GM21723 (cell line): ENCODE measurements around the gene SCGB1C2.
"Not testable (repeated sequence)": the region's sequence is repeated elsewhere in the genome, so short reads cannot be mapped to it uniquely, and the experiment has no call there.

Experiments
- ATAC-seq: cut with Tn5 transposase; IDR thresholded peaks from one replicate; pipeline ENCODE4 v1.9.1; 2021; ENCODE audit warnings: mild to moderate bottlenecking, moderate library complexity; ENCODE audit not compliant: unreplicated experiment

Gene SCGB1C2

DNA sequence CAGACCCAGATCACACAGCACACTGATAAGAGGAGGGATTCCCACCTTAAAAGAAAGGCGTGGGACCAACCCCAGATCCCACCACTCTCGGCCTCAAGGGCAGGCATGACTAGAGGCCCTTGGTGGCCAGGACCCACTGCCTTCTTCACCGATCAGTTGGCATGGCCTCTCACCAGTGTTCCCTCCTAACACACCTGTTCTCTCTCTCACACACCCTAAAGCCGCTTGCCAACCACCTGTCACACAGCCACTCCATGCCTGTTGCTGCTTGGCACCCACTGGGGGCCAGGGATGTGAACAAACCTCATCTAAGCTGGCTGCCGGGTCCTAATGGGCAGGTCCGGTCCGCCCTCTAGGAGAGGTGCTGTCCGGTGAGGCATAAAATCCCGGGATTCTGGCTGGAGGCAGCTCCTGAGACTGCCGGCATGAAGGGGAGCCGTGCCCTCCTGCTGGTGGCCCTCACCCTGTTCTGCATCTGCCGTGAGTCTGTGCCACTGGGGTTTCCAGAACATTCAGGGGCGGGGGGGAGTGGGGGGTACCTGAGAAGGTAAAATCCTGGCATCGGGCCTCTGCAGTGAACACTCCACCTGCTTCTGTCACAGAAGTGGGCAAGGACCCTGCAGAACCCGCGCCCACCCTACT, at the start of gene SCGB1C2:
Gene SCGB1C2, plus strand, starts transcription at position 404 of the 642 bp plus-strand sequence. Its CDS starts 22 bp downstream, at position 426.
- not testable (repeated sequence) for ATAC-seq

DNA sequence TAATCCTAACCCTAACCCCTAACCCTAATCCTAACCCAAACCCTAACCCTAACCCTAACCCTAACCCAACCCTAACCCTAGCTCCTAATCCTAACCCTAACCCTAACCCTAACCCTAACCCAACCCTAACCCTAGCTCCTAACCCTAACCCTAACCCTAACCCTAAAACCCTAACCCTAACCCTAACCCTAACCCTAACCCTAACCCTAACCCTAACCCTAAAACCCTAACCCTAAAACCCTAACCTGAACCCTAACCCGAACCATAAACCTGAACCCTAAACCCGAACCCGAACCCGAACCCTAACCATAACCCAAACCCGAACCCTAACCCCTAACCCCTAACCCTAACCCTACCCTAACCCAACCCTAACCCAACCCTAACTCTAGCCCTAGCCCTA, 24.3 kb upstream of the SCGB1C2 start:
- not testable (repeated sequence) for ATAC-seq

DNA sequence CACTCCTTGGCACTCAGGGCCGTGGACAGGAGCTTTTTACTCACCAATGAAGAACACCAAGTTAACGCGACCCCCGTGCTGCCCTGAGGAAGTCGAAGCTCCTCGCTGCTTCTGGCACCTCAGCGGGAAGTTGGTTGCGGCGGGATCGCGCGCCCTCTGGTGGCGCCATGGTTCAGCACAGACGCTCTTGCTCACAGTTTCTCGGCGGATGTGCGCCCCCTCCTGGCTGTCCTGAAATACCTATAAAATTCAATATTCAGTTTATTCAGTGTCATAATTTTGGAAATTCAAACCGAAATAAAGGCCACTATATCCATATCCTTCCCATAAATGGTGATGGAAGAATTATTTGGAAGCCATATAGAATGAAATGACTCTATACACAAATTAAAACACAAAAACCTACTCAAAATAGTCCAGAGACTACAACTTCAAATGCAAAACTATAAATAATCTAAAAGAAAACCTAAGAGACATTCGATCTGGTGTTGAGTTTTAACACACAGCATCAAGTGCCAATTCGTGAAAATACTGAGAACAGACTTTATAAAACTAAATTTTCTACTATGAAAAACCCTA, 18.9 kb upstream of the SCGB1C2 start:
- not testable (repeated sequence) for ATAC-seq

DNA sequence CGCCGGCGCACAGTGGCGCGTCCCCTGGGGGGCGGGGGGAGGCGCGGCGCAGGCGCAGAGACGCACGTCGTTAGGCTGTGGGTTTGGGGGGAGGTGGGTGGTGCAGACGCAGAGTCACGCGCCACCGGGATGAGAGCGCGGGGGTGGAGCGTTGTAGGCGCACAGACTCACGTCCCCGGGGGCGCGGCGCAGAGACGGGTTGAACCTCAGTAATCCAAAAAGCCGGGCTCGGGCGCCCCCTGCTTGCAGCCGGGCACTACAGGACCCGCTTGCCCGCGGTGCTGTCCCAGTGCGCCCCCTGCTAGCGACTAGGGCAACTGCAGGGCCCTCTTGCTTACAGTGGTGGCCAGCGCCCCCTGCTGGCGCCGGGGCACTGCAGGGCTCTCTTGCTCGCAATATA, 3.4 kb upstream of the SCGB1C2 start:
- not testable (repeated sequence) for ATAC-seq

DNA sequence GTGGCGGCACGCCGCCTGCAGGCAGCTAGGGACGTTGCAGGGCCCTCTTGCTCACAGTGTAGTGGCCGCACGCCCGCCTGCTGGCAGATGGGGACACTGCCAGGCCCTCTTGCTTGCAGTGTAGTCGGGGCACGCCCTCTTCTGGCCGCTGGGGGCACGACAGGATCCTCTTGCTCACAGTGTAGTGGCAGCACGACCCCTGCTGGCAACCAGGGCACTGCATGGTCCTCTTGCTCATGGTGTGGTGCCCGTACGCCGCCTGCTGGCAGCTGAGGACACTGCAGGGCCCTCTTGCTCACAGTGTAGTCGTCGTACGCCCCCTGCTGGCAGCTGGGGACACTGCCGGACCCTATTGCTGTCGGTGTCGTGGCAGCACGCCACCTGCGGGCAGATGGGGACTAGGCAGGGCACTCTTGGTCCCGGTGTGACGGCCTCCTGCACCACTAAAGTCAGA, 3.0 kb upstream of the SCGB1C2 start:
- peak; percentile 86 for ATAC-seq

DNA sequence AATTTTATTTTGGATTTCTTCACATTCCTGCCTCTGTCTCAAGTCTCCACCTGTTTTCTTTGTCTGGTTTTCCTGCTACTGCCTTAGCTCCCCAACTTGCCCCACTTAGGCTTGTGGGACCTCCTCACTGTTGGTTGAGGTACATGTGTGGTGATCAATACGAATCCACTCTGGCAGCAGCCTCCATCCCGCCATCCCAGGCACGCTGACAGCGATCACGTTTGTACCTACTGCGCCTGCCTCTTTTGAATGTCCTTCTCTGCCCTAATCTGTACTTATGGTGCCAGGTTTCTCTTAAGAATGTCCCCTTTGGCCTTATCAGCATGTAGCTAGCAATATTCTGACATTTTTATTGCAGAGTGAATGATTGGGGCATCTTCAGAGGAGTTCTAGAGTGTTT, 2.3 kb upstream of the SCGB1C2 start:
- ATAC-seq = not testable (repeated sequence)

DNA sequence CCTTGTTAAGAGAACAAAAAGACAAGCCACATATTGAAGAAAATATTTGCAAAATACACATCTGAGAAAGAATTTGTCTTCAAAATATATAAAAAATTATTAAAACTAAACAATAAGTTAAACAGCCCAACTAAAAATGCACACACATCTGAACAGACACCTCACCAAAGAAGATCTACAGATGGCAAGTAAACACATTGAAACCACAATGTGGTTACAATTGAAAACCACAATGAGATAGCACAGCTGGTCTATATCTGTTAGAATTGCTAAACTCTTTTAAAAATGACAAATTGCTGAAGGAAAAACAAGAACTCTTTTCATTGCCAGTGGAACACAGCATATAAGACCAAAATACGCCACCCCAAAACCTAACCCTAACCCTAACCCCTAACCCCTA, 1.5 kb upstream of the SCGB1C2 start:
- ATAC-seq = not testable (repeated sequence)

DNA sequence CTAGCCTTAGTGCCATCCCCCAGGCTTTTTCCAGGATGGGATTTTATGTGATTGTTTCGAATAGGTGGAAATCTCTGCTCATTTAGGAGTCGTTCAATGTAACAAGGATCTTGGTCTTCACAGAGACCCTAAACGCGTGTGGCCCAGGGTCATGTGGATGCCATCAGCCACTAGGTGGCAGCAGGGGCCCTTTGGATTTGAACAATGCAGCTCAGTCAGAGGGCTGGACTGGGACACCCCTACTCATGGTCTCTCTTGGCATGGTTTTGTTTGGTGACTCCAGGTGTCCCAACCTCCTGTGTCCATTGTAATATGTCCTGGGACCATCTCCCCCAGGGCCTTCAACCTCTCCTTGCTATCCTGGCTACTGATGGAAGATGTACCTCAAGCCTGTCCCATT, 838 bp upstream of the SCGB1C2 start:
- ATAC-seq = not testable (repeated sequence)

DNA sequence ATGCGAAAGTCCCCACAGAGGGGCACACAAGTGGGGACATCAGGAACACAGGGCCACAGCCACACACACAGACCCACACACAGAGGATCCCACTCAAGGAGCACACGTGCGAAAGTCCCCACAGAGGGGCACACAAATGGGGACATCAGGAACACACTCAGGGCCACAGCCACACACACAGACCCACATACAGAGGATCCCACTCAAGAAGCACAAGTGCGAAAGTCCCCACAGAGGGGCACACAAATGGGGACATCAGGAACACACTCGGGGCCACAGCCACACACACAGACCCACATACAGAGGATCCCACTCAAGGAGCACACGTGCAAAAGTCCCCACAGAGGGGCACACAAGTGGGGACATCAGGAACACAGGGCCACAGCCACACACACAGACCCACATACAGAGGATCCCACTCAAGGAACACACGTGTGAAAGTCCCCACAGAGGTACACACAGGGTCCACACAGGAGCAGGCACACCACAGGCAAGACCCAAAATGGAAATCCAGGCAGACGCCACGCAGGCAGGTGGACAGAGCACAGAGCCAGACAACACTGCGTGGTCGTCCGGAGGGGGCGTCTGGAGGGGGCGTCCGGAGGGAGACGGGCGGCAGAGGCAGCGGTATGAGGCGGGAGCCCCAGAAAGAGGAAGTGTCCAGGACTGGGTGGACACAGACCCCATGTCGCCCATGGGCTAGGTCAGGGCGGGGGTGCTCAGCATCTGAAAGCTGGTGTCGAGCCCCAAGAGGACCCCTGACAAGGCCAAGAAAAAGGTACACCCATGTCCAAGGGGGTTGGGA, 2.2 kb downstream of the SCGB1C2 start:
- not testable (repeated sequence) for ATAC-seq

DNA sequence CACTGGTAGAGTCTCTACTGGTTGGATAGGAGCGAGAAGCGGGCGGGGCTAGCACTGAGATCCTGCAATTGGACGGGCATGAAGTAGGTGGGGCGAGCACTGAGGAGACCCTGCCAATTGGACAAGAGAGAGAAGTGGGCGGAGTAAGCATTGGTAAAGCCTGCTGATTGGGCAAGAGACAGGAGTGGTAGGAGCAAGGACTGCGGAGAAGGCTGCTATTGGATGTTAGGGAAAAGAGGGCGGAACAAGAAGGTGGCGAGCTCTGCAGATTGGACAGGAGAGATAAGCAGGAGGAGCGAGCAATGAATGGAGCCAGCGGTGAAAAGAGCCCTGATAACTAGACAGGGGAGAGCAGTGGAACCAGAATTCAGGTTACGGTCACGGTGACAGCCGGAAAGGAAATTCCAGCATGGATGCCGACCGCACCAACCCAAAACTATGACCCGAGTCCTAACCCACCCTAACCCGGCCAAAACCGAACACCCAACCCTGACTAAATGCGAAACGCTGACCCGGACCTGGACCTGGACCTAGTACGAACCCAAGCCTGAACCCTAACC, 4.8 kb downstream of the SCGB1C2 start:
- ATAC-seq = no peak

DNA sequence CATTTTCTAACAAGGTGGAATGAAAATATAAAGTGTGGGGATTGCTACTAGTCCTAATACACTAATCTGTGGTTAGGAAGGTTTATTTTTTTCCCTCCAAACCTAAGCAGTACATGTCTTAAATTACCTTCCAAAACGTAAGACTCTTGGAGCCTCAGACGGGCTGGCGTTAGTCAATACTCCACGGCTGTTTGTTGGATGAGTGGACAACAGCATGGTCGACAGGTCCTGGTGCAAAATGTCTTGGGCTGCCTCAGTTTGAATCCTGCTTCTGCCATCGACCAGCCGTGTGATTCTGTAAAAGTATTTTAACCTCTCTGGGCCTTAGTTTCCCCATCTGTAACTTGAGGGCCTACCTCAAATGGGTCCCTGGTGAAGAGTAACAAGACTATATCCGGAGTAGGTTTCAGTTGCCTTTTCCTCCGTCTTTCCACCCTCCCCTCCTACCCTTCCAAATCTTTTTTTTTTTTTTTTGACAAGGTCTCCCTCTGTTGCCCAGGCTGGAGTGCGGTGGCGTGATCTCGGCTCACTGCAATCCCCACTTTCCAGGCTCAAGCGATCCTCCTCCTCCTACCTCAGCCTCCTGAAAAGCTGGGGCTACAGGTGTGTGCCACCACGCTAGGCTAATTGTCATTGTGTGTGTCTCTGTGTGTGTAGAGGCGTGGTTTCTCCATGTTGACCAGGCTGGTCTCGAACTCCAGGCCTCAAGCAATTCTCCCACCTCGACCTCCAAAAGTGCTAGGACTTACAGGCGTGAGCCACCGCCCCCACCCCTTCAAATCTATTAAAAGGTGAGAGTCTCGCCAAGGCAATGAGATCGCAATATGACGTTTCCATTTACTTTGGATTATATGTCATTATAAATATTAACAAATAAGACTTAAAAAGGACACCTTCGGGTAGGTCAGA, 5.8 kb downstream of the SCGB1C2 start:
- ATAC-seq = no peak

DNA sequence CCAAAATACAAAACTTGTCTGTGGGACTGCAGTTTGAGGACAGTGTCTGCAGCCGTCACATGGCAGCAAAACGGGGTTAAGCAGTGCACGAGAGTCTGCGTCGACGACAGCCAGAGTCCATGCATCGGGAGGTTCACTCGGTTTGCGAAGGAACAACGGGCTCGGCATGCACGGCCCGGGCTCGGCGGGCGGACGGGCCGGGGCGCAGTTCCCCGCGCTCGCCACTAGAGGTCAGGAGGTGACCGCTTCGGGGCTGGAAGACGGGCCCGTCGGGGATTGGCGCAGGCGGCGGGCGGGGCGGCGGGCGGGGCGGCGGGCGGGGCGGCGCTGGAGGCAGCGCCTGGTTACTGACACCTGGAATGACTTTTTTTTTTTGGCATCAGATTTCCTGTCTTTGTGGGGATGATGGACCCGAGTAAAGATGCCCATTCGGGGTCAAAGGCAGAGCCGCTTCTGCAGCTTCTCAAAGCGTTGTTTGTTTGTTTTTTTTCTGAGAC, 6.5 kb downstream of the SCGB1C2 start:
- ATAC-seq = no peak

DNA sequence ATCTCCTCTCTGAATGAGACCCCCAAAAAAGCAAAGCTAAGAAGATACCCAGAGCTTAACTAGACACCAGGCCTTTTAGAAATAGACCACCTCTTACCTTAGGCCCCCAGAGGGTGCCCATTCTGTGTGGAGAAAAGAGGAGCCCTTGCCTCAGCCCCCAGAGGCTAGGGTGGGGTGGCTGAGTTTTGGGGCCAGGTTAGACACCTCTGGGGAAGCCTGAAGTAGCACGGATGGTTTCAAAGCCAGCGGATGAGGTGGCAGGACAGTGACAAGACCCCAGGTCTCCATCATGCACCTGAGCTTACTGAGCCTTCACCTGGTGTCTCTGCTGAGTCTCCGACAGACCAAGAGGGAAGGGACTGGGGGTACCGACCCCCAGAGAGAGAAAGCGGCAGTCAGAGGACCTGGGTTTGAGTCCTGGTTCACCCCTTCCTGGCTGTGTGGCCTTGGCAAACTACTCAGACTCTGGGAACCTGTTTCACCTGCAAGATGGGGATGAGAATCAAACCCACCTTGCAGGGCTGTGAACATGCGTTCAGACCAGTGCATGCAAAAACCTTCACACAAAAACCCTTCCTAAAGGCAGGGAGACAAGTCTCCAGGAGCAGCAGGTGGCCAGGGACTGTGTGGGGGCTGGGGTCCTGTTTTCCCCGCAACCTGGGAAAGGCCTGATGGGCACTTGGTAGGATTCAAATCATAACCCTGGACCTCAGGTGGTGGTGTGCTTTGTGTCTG, 7.7 kb downstream of the SCGB1C2 start:
- no peak for ATAC-seq

DNA sequence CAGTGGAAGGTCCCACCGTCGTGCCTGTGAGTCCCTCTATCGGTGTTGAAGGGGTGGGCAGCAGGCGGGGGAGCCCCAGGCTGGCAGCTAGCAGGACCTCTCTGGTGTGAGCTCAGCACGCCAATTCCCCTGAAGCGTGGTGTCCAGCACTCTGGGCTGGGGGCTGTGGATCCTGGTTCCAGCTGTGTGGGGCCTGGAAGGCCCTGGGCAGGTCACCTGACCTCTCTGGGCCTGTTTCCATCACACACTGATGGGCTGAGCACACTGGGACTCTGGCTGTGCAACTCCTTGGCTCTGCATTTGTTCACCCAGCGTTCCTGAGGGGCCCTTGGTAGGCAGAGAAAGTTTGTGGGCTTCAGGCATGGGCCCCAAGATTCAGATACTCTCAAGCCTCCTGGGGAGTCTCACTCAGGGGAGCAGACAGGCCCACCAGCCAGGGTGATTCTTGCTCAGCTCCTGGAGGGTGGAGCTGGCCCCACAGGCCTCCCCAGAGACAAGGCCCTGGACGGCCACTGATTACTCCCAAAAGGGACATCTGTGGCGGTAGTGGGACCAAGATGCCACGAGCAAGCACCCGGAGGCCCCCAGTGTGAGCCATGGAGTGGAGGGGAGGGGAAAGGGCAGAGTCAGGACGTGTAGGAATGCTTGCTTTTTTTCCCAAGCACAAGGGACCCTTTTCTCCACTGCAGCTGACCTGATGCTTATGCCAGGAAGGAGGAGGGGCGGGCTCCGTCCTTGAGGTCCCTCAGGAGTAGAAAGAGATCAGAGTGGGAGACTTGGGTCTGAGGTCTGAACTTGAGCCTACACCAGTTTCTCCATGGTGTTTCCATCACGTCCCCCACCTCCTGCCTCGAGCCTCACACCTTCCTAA, 8.5 kb downstream of the SCGB1C2 start:
- no peak for ATAC-seq

DNA sequence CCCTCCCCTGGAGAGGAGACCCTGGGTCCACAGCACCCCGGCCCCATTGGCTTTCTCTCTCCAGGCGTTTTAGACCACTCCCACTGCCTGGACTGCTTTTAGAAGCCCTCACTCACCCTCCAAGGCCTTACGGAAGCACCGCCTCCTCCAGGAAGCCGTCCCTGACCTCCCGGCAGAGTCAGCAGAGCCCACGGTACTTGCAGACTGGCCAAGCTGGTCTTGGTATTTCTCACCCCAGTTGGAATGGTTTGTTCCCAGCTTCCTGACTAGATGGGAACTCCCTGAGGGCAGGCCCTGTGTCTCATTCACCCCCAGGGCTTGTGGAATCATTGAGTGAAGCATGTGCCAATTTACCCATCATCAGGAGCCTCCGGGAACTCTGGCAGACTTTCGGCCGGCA, 9.2 kb downstream of the SCGB1C2 start:
- no peak for ATAC-seq

DNA sequence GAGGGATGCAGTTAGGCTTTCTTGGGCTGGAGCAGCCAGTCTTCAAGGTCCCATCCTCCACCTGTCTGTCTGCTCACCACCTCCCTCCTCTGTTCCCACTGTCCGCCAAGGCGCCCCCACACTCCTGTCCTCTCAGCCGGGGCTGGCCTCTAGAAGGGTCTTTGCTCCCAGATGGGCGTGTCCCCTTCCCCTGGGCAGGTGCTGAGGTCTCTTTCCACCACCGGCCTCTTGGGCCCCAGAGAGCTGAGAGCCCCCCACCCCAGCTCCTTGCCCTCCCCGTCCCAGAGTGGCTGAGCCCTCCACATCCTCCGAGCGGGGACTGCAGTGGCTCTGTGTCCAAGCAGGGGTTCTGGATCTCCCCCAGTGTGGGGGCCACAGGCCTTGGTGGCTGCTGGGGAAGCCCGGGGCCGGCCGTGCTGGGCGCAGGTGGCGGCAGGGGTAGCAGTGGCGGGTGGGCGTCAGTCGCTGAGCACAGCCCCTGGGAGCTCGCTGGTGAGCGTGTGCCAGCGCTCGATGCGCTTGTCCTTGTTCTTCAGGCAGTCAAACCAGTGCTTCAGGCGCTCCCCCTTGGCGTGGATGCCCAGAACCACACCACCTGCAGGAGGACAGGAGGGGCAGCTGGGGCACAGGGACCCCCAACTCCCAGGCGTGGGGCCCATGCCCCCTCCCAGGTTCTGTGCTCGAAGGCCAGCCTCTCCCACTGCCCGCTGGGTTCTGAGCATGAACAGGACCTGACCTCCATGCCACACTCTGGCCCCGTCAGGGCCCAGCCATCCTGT, 9.8 kb downstream of the SCGB1C2 start:
- no peak for ATAC-seq

DNA sequence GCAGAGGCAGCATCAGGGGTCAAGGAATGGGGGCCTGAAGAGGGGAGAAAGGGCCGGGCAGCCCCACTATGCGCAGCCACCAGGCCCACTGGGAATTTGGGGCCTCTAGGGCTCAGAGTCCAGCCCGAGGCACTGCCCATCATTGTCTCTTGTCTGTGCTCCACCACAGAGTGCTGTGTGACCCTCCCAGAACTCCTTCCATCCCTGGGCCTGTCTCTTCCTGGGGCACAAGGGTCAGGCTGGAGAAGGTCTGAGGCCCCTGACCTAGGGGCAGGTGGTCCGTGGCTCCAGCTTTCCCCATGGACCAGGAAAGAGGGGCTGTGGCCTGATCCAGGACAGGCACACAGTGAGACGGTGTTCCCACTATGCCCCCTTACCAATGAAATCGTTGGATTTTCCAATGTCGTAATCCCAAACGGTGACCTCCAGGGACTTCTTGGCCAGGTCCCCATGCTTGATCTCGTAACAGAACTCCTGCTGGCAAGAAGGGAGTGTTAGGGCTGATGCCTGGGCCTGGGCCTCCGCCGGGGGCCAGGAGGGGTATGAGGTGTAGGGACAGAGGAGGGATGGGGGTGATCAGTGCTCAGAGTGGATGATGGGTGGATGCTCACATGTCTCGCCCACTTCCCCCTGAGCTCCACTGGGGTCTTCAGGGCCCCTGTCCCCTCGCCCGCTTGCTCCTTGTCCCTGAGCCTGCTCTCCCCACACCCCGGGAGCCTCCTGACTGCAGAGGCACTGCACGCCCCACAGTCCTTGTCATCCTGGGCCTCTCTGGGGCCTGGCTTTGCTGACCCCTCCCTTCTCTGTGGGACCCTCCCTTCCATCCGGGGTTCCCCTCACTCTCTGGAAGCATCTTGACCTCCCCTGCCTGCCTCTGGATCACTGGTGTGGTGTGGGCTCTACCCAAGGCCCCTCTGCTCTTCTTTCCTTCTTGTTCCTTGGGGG, 10.7 kb downstream of the SCGB1C2 start:
- ATAC-seq = no peak
